ENCODE data around the gene AADACL2. TPM values are rescaled to one million over a fixed set of nuclear protein-coding genes. Genes with fewer than 3 reads are reported as not detected.
"Not testable (repeated sequence)": the region's sequence is repeated elsewhere in the genome, so short reads cannot be mapped to it uniquely, and the experiment has no call there.

The AADACL2 gene
- total RNA-seq, 1 donor from 2014 or later = not detected

DNA sequence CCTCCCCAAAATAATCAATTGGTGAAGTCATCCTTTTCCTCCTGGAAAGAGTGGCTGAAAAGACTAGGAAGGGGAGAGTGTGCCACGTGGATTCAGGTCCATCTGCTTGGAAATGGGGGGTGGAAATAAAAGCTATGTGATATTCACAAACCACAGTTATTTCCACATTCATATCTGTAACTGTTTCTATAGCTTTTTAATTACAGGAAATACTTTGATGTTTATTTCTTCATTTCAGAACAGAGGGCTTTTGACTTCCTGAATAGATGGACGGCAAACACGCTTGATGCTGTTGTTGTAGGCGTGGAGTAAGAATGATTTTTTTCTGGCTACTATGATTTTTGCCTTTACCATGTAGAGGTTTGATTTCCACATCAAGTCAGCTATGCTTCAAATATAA lies 10.1 kb downstream of the AADACL2 start:
- intact Hi-C loops (cut with micrococcal nuclease) = no loop called here
- no peaks in the 10 kb centered on the region for H3K4me1 ChIP-seq
- TF ChIP-seq, protein P1, sequence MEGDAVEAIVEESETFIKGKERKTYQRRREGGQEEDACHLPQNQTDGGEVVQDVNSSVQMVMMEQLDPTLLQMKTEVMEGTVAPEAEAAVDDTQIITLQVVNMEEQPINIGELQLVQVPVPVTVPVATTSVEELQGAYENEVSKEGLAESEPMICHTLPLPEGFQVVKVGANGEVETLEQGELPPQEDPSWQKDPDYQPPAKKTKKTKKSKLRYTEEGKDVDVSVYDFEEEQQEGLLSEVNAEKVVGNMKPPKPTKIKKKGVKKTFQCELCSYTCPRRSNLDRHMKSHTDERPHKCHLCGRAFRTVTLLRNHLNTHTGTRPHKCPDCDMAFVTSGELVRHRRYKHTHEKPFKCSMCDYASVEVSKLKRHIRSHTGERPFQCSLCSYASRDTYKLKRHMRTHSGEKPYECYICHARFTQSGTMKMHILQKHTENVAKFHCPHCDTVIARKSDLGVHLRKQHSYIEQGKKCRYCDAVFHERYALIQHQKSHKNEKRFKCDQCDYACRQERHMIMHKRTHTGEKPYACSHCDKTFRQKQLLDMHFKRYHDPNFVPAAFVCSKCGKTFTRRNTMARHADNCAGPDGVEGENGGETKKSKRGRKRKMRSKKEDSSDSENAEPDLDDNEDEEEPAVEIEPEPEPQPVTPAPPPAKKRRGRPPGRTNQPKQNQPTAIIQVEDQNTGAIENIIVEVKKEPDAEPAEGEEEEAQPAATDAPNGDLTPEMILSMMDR (IDR thresholded peaks at IDR 0.05; ENCODE audit: borderline replicate concordance) = no peak

DNA sequence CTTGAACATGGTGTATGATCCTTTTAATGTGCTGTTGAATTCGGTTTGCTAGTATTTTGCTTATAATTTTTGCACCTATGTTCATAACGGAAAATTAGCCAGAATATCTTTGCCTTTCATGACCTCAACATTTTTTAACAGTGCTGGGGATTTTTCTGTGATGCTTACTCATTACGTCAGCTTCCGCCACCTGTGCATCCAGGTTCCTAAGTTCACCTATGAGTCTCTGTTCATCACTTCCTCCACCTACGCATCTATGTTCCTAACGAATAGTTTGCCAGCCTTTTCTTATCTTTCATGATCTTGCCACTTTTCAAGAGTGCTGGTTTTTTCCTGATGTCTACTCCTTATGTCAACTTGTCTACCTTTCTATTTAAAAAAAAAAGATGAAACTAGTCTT lies 16.5 kb downstream of the AADACL2 start:
- intact Hi-C loops (cut with micrococcal nuclease) = no loop called here
- TF ChIP-seq, protein P1 (IDR thresholded peaks at IDR 0.05; ENCODE audit: borderline replicate concordance) = no peak
- no peak overlapping the region for H3K4me3 ChIP-seq
- no peaks in the 10 kb centered on the region for H3K4me1 ChIP-seq
- no peaks in the 10 kb centered on the region for H3K27me3 ChIP-seq (ENCODE audit: low read depth)
- H3K36me3 ChIP-seq = no peaks in the 10 kb centered on the region
- H3K9me3 ChIP-seq (replicated peaks) = peaks cover 26% of the 10 kb centered on the region
- no peak overlapping the region for H3K27ac ChIP-seq (replicated peaks)
- DNase-seq = no peak

More for the DNA sequence above, 10.1 kb downstream of the AADACL2 start:
- H3K27ac ChIP-seq (replicated peaks) = no peak overlapping the region
- peaks cover 17% of the 10 kb centered on the region for H3K9me3 ChIP-seq (replicated peaks)
- no peaks in the 10 kb centered on the region for H3K27me3 ChIP-seq (ENCODE audit: low read depth)
- DNase-seq = no peak
- H3K4me3 ChIP-seq = no peak overlapping the region
- no peaks in the 10 kb centered on the region for H3K36me3 ChIP-seq

DNA sequence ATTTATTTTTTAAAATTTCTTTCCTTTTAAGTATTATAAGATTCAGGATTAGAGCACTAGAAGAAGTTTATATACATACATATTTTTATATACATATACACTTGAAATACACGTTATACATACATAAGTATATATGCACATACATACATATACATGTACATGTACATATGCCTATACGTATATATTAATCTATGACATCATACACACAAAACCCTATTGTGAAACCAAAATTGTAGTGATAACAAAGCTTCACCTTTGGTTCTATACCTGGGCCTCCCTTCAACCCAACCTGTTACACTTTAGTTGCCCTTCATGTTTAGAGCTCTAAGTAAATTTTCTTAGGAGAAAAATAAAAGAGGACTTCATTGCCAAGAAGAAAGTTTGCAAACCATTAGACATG lies 17.0 kb downstream of the AADACL2 start:
- Histone ChIP-seq H3K4me3 (no peak overlapping the region), H3K4me1 (no peaks in the 10 kb centered on the region), H3K27ac (replicated peaks) (no peak overlapping the region), H3K36me3 (no peaks in the 10 kb centered on the region), H3K9me3 (replicated peaks) (peaks cover 26% of the 10 kb centered on the region), H3K27me3 (ENCODE audit: low read depth) (no peaks in the 10 kb centered on the region)
- DNase-seq = no peak
- TF ChIP-seq, protein P1 (IDR thresholded peaks at IDR 0.05; ENCODE audit: borderline replicate concordance) = no peak
- intact Hi-C loops (cut with micrococcal nuclease) = no loop called here

DNA sequence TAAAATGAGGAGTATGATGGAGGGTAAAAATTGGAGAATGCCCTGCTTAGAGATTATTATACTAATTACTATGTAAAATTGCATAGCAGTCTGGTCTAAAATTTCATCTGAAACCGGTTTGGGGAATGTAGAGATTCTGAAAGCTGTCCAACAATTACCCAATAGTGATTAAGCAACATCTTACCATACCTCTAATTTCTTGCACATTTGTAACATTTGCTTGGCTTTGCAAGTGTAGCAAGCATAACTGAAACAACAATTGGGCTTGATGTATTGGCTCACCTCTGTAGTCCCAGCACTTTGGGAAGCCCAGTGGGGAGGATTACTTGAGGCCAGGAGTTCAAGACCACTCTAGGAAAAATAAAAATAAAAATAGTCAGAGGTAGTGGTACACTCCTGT lies 17.4 kb downstream of the AADACL2 start:
- no peaks in the 10 kb centered on the region for H3K27me3 ChIP-seq (ENCODE audit: low read depth)
- no peak overlapping the region for H3K4me3 ChIP-seq
- intact Hi-C loops (cut with micrococcal nuclease) = no loop called here

DNA sequence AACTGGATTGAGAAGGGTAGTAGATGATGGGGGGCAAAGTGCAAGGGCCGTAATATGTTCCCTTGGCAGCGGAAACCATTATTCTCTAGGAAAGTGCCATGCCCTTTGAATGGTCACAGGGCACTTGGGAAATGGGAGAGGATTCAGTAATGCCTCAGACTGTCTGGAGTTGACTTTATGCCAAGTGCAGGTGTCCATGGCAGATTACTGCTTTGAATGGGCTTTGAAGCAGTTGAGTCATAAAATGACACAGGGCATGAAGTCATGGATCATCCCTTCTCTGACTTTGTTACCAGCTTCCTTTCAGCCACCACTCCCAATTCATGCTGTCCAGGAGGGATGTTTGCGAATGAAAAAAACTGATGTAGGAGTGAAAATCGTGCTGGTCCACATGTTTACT lies 20.1 kb downstream of the AADACL2 start:
- H3K4me1 ChIP-seq = no peaks in the 10 kb centered on the region
- no peak for DNase-seq
- no peaks in the 10 kb centered on the region for H3K27me3 ChIP-seq (ENCODE audit: low read depth)
- no peaks in the 10 kb centered on the region for H3K36me3 ChIP-seq
- intact Hi-C loops (cut with micrococcal nuclease) = no loop called here
- TF ChIP-seq, protein P1 (IDR thresholded peaks at IDR 0.05; ENCODE audit: borderline replicate concordance) = no peak
- no peak overlapping the region for H3K27ac ChIP-seq (replicated peaks)
- peaks cover 9% of the 10 kb centered on the region for H3K9me3 ChIP-seq (replicated peaks)
- no peak overlapping the region for H3K4me3 ChIP-seq

More for the DNA sequence above, 17.4 kb downstream of the AADACL2 start:
- TF ChIP-seq, protein P1 (IDR thresholded peaks at IDR 0.05; ENCODE audit: borderline replicate concordance) = no peak
- DNase-seq = no peak
- Histone ChIP-seq H3K9me3 (replicated peaks) (peaks cover 25% of the 10 kb centered on the region), H3K4me1 (no peaks in the 10 kb centered on the region), H3K36me3 (no peaks in the 10 kb centered on the region), H3K27ac (replicated peaks) (no peak overlapping the region)

DNA sequence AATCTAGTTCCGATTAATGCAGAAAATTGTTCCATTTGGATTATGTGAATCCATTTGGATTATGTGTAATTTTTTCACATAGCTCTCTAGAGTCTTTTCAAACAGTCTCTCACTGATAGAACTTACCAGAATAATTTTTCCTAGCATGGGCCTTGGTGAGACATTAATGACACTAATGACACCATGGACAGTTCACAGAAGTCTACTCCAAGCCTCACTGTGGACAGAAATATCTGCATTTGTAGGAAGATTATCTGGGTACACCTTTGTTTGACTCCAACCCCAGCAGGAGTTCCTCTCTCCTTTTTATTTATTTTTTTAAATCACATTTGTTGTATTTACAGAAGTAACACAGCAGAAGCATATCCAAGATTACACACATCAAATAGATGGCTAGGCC lies 27.9 kb downstream of the AADACL2 start:
- Histone ChIP-seq H3K36me3 (no peaks in the 10 kb centered on the region), H3K27ac (replicated peaks) (no peak overlapping the region), H3K4me3 (no peak overlapping the region), H3K27me3 (ENCODE audit: low read depth) (no peaks in the 10 kb centered on the region), H3K4me1 (peaks cover under 1% of the 10 kb centered on the region), H3K9me3 (replicated peaks) (peaks cover 5% of the 10 kb centered on the region)
- DNase-seq = no peak
- TF ChIP-seq, protein P1 (IDR thresholded peaks at IDR 0.05; ENCODE audit: borderline replicate concordance) = no peak
- intact Hi-C loops (cut with micrococcal nuclease) = no loop called here

DNA sequence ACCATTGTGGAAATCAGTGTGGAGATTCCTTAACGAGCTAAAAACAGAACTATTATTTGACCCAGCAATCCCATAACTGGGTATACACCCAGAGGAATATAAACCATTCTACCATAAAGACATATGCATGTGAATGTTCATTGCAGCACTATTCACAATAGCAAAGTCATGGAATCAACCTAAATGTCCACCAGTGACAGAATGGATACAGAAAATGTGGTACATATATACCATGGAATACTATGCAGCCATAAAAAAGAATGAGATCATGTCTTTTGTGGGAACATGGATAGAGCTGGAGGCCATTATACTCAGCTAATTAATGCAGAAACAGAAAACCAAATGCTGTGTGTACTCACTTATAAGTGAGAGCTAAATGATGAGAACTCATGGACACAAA lies 31.0 kb downstream of the AADACL2 start:
- H3K27me3 ChIP-seq (ENCODE audit: low read depth); H3K9me3 ChIP-seq (replicated peaks); DNase-seq; H3K27ac ChIP-seq (replicated peaks); H3K4me3 ChIP-seq; intact Hi-C loops (cut with micrococcal nuclease); H3K36me3 ChIP-seq: not testable (repeated sequence)
- H3K4me1 ChIP-seq = peaks cover 19% of the 10 kb centered on the region

Data from left ventricle myocardium inferior (tissue), 1 donor.